ENCODE data around the gene TAC3.

GRCh38 chr12:57040750-57041149 is 24.4 kb upstream of the TAC3 start:
- TF ChIP-seq, protein P1, sequence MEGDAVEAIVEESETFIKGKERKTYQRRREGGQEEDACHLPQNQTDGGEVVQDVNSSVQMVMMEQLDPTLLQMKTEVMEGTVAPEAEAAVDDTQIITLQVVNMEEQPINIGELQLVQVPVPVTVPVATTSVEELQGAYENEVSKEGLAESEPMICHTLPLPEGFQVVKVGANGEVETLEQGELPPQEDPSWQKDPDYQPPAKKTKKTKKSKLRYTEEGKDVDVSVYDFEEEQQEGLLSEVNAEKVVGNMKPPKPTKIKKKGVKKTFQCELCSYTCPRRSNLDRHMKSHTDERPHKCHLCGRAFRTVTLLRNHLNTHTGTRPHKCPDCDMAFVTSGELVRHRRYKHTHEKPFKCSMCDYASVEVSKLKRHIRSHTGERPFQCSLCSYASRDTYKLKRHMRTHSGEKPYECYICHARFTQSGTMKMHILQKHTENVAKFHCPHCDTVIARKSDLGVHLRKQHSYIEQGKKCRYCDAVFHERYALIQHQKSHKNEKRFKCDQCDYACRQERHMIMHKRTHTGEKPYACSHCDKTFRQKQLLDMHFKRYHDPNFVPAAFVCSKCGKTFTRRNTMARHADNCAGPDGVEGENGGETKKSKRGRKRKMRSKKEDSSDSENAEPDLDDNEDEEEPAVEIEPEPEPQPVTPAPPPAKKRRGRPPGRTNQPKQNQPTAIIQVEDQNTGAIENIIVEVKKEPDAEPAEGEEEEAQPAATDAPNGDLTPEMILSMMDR (conservative IDR thresholded peaks at IDR 0.05; ENCODE audit: low read length): no peak
- no peak for TF ChIP-seq EZH2phosphoT487 (IDR thresholded peaks at IDR 0.05; ENCODE audit: borderline replicate concordance)

Measured in Loucy (cell line).